HCT116 (cell line): ENCODE measurements around the gene KNDC1. TPM values are rescaled to one million over a fixed set of nuclear protein-coding genes. Genes with fewer than 3 reads are reported as not detected.

Experiments
- ATAC-seq: fragments of 200-7000 bp; cut with Tn5 transposase; 2 replicates; pipeline ENCODE4 v1.9.1; 2020; ENCODE audit warnings: mild to moderate bottlenecking, moderate library complexity
- BruUV-seq: library from RNA; stranded (reverse); fragments of 400-500 nt; replicated peaks from 2 replicates; lab custom pipeline; 2021; lab: Mats Ljungman, UMichigan
- CTCF ChIA-PET: fragments of 300-600 bp; sonication (Branson Sonifier 250); formaldehyde crosslinking; loops from one replicate; lab custom pipeline; 2021; ENCODE audit warnings: antibody characterized with exemption; lab: Charles Lee
- POLR2A ChIA-PET: fragments of 300-600, 350-600 bp; sonication (Branson Sonifier 250); formaldehyde crosslinking; loops from one replicate; lab custom pipeline; 2021; ENCODE audit warnings: antibody characterized with exemption; lab: Charles Lee
- RAD21 ChIA-PET, 2 experiments: fragments of 300-600 bp; sonication (Branson Sonifier 250); formaldehyde crosslinking; loops; one replicate each; lab custom pipeline; 2023; ENCODE audit warnings: low total read pairs in 2 of 2; ENCODE audit not compliant: uncharacterized antibody in 2 of 2, unreplicated experiment in 2 of 2, low non-redundant PET in 1 of 2; lab: Charles Lee
- DNase-seq: peaks from one replicate; pipeline ENCODE4 v3.0.0-alpha.2; 2010; ENCODE audit warnings: low read depth, low spot score
- H2AFZ ChIP-seq: fragments of 200-600 bp; shearing (Covaris generic), sonication (generic); 2 replicates; pipeline ENCODE4 v1.6.1; 2017; ENCODE audit warnings: low read depth, mixed run types, mixed read lengths, antibody characterized with exemption, low read length; ENCODE audit not compliant: poor library complexity, severe bottlenecking
- H3K27ac ChIP-seq: 2 replicates; pipeline ENCODE4 v1.5.1; 2012; ENCODE audit warnings: low read depth, low read length
- H3K27me3 ChIP-seq: fragments of 200-600 bp; sonication (generic); 2 replicates; pipeline ENCODE4 v1.6.1; 2016; ENCODE audit warnings: mixed run types, low read length, mixed read lengths; ENCODE audit not compliant: insufficient read depth
- H3K36me3 ChIP-seq, 2 experiments: fragments of 200-500 bp in 1 of 2; fragments of 200-600 bp in 1 of 2; sonication (Bioruptor generic) in 1 of 2; sonication (generic) in 1 of 2; 2 replicates each; pipeline versions ENCODE4 v1.5.1 to v1.6.1; 2014 to 2016; ENCODE audit warnings: low read length in 2 of 2, inconsistent platforms in 1 of 2, mixed read lengths in 1 of 2, mixed run types in 1 of 2; ENCODE audit not compliant: insufficient read depth in 2 of 2, control insufficient read depth in 1 of 2
- H3K4me1 ChIP-seq, 2 experiments: fragments of 200-600 bp in 1 of 2; sonication (generic) in 1 of 2; 2 replicates each; pipeline versions ENCODE4 v1.5.1 to v1.6.1; 2012 to 2017; ENCODE audit warnings: low read length in 2 of 2, inconsistent platforms in 1 of 2, mild to moderate bottlenecking in 1 of 2, mixed read lengths in 1 of 2, mixed run types in 1 of 2, moderate library complexity in 1 of 2; ENCODE audit not compliant: insufficient read depth in 2 of 2, control insufficient read depth in 1 of 2
- H3K4me2 ChIP-seq: fragments of 200-600 bp; sonication (generic); 2 replicates; pipeline ENCODE4 v1.6.1; 2017; ENCODE audit warnings: mixed run types, low read length, mixed read lengths
- H3K4me3 ChIP-seq, 2 experiments: fragments of 200-600 bp in 1 of 2; sonication (generic) in 1 of 2; replicated peaks in 1 of 2; 2 replicates each; pipeline ENCODE4 v1.5.1; 2011 to 2016; ENCODE audit warnings: low read length in 2 of 2, control low read depth in 1 of 2, low read depth in 1 of 2, mild to moderate bottlenecking in 1 of 2, mixed read lengths in 1 of 2, mixed run types in 1 of 2
- H3K79me2 ChIP-seq: fragments of 200-600 bp; sonication (generic); 2 replicates; pipeline ENCODE4 v1.6.1; 2017; ENCODE audit warnings: mild to moderate bottlenecking, mixed run types, low read length, moderate library complexity, mixed read lengths; ENCODE audit not compliant: insufficient read depth
- H3K9ac ChIP-seq: fragments of 200-600 bp; sonication (generic); 2 replicates; pipeline ENCODE4 v1.6.1; 2016; ENCODE audit warnings: low read length, mixed read lengths
- H3K9me2 ChIP-seq: fragments of 200-600 bp; sonication (generic), shearing (Covaris generic); 2 replicates; pipeline ENCODE4 v1.6.1; 2017; ENCODE audit warnings: mixed run types, mild to moderate bottlenecking, moderate library complexity; ENCODE audit not compliant: insufficient read depth
- H3K9me3 ChIP-seq, 2 experiments: fragments of 200-500 bp in 1 of 2; fragments of 200-600 bp in 1 of 2; sonication (Bioruptor generic) in 1 of 2; sonication (generic) in 1 of 2; 2 replicates each; pipeline ENCODE4 v1.6.1; 2014 to 2017; ENCODE audit warnings: low read length in 2 of 2, mixed read lengths in 2 of 2, inconsistent platforms in 1 of 2, low read depth in 1 of 2, mild to moderate bottlenecking in 1 of 2, mixed run types in 1 of 2, moderate library complexity in 1 of 2; ENCODE audit not compliant: control insufficient read depth in 1 of 2, insufficient read depth in 1 of 2
- H4K20me1 ChIP-seq: fragments of 200-600 bp; sonication (generic), shearing (Covaris generic); 2 replicates; pipeline ENCODE4 v1.6.1; 2017; ENCODE audit warnings: mixed run types, mild to moderate bottlenecking, moderate library complexity; ENCODE audit not compliant: insufficient read depth
- CTCF ChIP-seq, 3 experiments: fragments of 200-600 bp in 1 of 3; sonication (generic) in 1 of 3; IDR thresholded peaks in 2 of 3; conservative IDR thresholded peaks in 1 of 3; 2 replicates each; pipeline ENCODE4 v1.5.1; 2012 to 2017; ENCODE audit warnings: low read depth in 2 of 3, low read length in 2 of 3, antibody characterized with exemption in 1 of 3, borderline replicate concordance in 1 of 3, control low read depth in 1 of 3, mild to moderate bottlenecking in 1 of 3, mixed read lengths in 1 of 3, mixed run types in 1 of 3, moderate library complexity in 1 of 3; ENCODE audit not compliant: insufficient read depth in 1 of 3
- EGR1 ChIP-seq: IDR thresholded peaks from 2 replicates; pipeline ENCODE4 v1.6.1; 2012; ENCODE audit warnings: low read depth
- ELF1 ChIP-seq: IDR thresholded peaks from 2 replicates; pipeline ENCODE4 v1.6.1; 2012; ENCODE audit warnings: low read depth, borderline replicate concordance
- EZH2phosphoT487 ChIP-seq: fragments of 200-600 bp; IDR thresholded peaks from 2 replicates; pipeline ENCODE4 v1.6.1; 2018; ENCODE audit warnings: antibody characterized with exemption, borderline replicate concordance
- FOSL1 ChIP-seq: IDR thresholded peaks from 2 replicates; pipeline ENCODE4 v1.6.1; 2012; ENCODE audit warnings: low read depth
- JUND ChIP-seq: IDR thresholded peaks from 2 replicates; pipeline ENCODE4 v1.6.1; 2012
- MAX ChIP-seq: IDR thresholded peaks from 2 replicates; pipeline ENCODE4 v1.6.1; 2012
- POLR2A ChIP-seq: IDR thresholded peaks from 2 replicates; pipeline ENCODE4 v1.7.0; 2011; ENCODE audit warnings: borderline replicate concordance; ENCODE audit not compliant: insufficient read depth, insufficient read length; ENCODE audit errors: extremely low read depth
- POLR2AphosphoS5 ChIP-seq: IDR thresholded peaks from 2 replicates; pipeline ENCODE4 v1.6.1; 2011; ENCODE audit warnings: mild to moderate bottlenecking, low read depth, low read length, moderate library complexity
- RAD21 ChIP-seq: IDR thresholded peaks from 2 replicates; pipeline ENCODE4 v1.6.1; 2012; ENCODE audit warnings: low read depth, mild to moderate bottlenecking
- SIN3A ChIP-seq: IDR thresholded peaks from 2 replicates; pipeline ENCODE4 v1.6.1; 2012; ENCODE audit warnings: low read depth
- YY1 ChIP-seq: IDR thresholded peaks from 2 replicates; pipeline ENCODE4 v1.6.1; 2011; ENCODE audit warnings: low read length, low read depth, moderate library complexity, mild to moderate bottlenecking; ENCODE audit not compliant: insufficient replicate concordance; ENCODE audit errors: extremely low read depth
- ZBTB33 ChIP-seq: IDR thresholded peaks from 2 replicates; pipeline ENCODE4 v1.6.1; 2011; ENCODE audit warnings: mild to moderate bottlenecking, low read length, moderate library complexity; ENCODE audit not compliant: insufficient replicate concordance; ENCODE audit errors: extremely low read depth
- ZNF274 ChIP-seq: fragments of 200-500 bp; sonication (Bioruptor generic); IDR thresholded peaks from 2 replicates; pipeline ENCODE4 v1.6.1; 2014; ENCODE audit warnings: mild to moderate bottlenecking, low read depth, low read length, inconsistent platforms
- intact Hi-C: fragments of 100-400 bp; cut with micrococcal nuclease; formaldehyde crosslinking; loops from 2 replicates; pipeline ENCODE4 v1.10.0; 2022
- total RNA-seq: library from RNA; stranded (reverse); gene quantifications from one replicate; pipeline ENCODE4 v1.2.1, GENCODE V29; 2021; ENCODE audit not compliant: unreplicated experiment

Gene KNDC1
- total RNA-seq, 1 experiment from 2014 or later: 3.6 TPM

GRCh38 chr10:133195096-133195495, 35.1 kb downstream of the KNDC1 start:
- no peaks in the 10 kb centered on the region for H4K20me1 ChIP-seq
- H2AFZ ChIP-seq: no peak overlapping the region
- no TSS peak for BruUV-seq
- no peak for DNase-seq
- H3K4me3 ChIP-seq: no peak overlapping the region
- H3K9ac ChIP-seq: no peak overlapping the region
- no peak overlapping the region for H3K27ac ChIP-seq
- no peaks in the 10 kb centered on the region for H3K4me1 ChIP-seq
- no peaks in the 10 kb centered on the region for H3K79me2 ChIP-seq
- CTCF ChIA-PET: no interaction called here
- no peaks in the 10 kb centered on the region for H3K9me3 ChIP-seq
- no peaks in the 10 kb centered on the region for H3K36me3 ChIP-seq
- RAD21 ChIA-PET: no interaction called here
- H3K27me3 ChIP-seq: no peaks in the 10 kb centered on the region
- POLR2A ChIA-PET: no interaction called here
- ATAC-seq: no peak
- H3K4me2 ChIP-seq: no peak overlapping the region
- intact Hi-C loops: no loop called here
- H3K9me2 ChIP-seq: no peaks in the 10 kb centered on the region
- TF ChIP-seq SIN3A (no peak), JUND (no peak), ELF1 (no peak)

- Histone ChIP-seq H3K27ac (no peak overlapping the region), H3K9me3 (no peaks in the 10 kb centered on the region), H2AFZ (no peak overlapping the region), H3K36me3 (no peaks in the 10 kb centered on the region), H3K4me2 (no peak overlapping the region)
- POLR2A ChIA-PET: no interaction called here
- BruUV-seq: no TSS peak
- intact Hi-C loops: no loop called here
- TF ChIP-seq ZBTB33: no peak
- TF ChIP-seq MAX: no peak
- TF ChIP-seq RAD21: no peak
- no peak for TF ChIP-seq CTCF (IDR thresholded peaks at IDR 0.05 in 2 of 3, conservative IDR thresholded peaks at IDR 0.05 in 1 of 3; ENCODE audit: borderline replicate concordance in 1 of 3, insufficient read depth in 1 of 3, low read depth in 2 of 3, low read length in 2 of 3)
- no peak for TF ChIP-seq EGR1
- TF ChIP-seq POLR2A: no peak
- TF ChIP-seq POLR2AphosphoS5: no peak
- no peak for TF ChIP-seq ZNF274
- no peak for TF ChIP-seq FOSL1
- TF ChIP-seq YY1: no peak
- no peak for TF ChIP-seq ELF1
- no peak for TF ChIP-seq EZH2phosphoT487
- TF ChIP-seq, all 23 proteins: peak for 0
- Histone ChIP-seq H3K9ac (no peak overlapping the region), H3K4me3 (no peak overlapping the region), H3K27me3 (no peaks in the 10 kb centered on the region), H3K4me1 (no peaks in the 10 kb centered on the region), H3K79me2 (no peaks in the 10 kb centered on the region), H3K9me2 (no peaks in the 10 kb centered on the region), H4K20me1 (no peaks in the 10 kb centered on the region)
- CTCF ChIA-PET: no interaction called here
- ATAC-seq: no peak
- RAD21 ChIA-PET: no interaction called here
- DNase-seq: no peak
Measured at GRCh38 chr10:133195611-133196010, 35.6 kb downstream of the KNDC1 start.
